Measurements from ENCODE around the gene TCP1.
A peak's percentile ranks its signal among the peaks of the same experiment; 100 is the strongest.
"Not testable (repeated sequence)": the region's sequence is repeated elsewhere in the genome, so short reads cannot be mapped to it uniquely, and the experiment has no call there.

Gene TCP1

DNA sequence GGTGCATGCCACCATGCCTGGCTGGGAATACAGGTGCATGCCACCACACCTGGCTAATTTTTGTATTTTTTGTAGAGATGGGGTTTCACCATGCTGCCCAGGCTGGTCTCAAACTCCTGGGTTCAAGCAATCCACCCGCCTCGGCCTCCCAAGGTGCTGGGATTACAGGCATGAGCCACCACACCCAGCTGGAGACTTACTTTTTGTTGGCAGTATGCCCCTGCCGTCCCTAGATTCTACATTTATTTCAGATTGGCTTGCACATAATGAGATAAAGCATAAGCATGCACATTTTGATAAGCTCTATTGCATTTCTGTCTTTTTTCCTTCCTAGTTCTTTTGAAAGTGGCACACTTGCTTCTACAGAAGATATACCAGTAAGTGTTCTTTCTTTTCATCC is 27.4 kb upstream of the TCP1 start:
- DNase-seq: not testable (repeated sequence)

DNA sequence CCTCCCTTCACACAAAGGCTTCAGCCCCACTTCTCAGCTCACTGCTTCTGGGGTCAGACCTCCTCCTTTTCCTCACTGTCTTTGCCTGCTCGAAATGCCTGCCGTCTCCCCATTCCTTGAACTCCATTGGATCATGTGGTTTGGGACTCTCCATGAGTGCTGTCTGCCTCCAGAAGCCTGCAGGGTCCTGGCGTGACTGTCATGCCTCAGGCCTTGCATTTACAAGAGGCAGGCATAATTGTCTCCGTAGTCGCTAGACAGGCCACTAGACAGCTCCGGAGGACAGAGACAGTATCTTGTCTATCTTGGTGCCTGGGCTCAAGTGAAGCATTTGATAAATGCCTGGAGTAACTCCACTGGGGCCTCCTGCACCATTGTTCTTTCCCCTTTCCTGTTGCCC is 26.0 kb upstream of the TCP1 start:
- DNase-seq: no peak

DNA sequence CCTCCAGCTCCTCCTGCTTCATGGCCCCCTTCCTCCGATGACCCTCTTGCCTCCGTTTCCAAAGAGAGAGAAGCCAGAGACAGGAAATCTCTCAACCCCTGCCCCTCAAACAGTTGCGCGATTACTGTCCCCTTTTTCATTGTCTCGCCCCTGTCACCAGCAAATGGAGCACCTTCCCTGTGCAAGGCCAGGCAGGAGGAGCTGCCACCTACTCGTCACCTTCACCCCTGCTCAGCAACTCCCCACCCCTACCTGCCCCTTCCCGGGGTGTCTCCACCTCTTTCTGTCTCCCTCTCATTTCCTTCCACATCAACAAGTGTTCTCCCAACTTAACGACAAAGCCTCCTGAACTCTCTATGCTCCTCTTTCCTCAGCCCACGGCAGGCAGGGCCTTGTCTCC is 24.4 kb upstream of the TCP1 start:
- no peak for DNase-seq

DNA sequence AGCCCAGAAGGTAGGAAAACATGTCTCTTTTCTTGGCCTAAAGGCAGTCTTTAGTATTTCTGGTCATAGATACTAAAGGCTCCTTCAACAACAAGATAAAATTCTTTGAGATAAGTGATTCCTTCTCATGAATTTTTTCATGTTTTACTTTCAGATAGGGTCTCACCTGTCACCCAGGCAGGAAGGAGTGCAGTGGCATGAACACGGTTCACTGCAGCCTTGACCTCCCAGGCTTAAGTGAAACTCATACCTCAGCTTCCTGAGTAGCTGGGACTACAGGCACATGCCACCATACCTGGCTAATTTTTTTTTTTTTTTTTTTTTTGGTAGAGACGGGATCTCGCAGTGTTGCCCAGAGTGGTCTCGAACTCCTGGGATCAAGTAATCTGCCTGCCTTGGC is 19.7 kb upstream of the TCP1 start:
- DNase-seq: no peak

DNA sequence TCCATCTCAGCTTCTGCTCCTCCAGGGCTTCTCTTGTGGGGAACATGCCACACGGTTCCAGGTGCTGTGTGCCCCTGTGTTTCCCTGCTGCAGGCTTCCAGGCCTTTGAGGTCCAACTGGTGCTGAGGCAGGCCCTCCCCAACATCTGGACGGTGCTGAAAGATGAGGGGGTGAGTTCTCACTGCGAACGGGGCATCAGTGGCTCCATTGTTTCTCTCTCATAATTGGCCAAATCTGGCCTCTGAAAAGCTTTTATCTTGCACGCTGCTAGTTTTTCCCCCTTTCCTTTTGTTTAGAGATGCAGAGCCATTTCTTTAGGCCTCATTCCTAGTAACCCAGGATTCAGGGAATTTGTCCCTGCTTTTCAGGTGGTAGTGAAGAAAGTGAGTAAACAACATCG is 19.2 kb upstream of the TCP1 start:
- no peak for DNase-seq

DNA sequence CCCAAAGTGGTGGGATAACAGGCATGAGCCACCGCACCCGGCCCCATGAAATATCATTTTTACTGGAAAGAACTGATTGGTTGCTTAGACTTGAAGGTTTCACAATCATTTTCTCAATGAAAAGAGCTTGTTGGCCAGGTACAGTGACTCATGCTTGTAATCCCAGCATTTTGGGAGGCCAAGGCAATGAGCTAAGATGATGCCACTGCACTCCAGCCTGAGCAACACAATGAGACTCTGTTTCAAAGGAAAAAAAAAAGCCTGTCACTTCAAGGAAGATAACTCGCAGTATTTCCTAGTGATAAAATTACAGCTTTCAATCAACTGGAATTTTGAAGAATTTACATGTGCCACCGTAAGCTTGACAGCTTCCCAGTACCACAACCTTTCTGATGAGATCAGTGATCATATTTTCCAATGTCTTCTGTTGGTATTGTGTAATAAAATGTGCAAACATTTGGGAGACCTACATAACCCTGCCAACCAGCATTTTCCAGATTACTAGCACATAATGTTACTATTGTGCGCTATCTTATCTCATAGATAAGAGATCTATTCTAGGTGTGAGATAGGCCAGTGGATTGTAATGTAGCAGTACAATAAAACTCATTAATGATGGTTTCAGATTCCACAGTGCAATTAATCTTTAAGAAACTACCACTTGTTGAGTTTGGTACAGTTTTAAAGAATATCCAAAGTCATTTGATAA is 17.9 kb upstream of the TCP1 start:
- DNase-seq: no peak

DNA sequence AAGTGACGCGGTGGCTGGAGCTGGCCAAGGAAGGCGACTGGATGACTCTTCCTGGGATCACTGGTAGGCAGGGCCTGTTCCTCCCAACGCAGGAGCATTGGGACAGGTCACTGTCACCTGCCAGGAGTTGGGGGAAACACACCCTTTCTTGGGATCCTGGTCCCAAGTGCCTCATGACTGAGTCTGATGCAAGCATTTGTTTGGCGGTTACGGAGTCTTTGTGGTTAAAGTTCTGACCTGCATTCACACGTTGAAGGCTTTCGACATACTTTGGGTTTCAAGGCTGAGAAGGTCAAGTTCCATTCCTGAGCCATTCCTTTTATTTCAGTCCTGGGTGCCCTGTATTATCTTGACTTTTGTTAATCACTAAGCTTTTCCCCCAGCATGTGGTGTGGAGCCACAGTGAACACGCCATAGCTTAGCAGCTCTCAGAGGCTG is 16.6 kb upstream of the TCP1 start:
- peak; percentile 75 to 83 for DNase-seq

DNA sequence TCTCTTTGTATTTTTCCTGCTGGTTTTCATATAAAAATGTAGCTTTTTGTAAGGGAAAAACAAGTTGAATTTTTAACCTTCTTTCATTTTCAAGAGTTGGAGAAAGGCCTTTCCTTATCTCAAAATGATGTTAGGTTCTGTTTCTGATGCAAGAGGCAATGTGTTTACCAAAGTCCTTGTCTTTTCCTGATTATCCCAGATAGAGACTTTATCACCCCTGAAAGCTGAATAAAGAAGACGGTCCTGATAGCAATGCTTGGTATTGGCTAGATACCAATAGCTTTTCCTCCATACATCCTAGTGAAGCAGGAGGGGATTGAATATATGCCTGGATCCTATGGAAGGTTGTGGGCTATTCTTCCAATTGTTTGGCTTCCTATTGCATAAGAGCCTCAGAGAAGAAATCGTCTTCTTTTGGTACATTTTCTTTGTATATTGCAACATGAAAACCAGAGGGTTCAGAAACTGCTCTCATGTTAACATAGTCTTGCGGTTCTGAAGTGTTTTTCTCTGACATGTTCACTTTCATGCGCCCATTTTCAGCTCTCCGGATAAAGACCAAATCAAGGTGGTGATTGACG is 16.1 kb upstream of the TCP1 start:
- DNase-seq: peak in 1 of 2 experiments; percentile 25

DNA sequence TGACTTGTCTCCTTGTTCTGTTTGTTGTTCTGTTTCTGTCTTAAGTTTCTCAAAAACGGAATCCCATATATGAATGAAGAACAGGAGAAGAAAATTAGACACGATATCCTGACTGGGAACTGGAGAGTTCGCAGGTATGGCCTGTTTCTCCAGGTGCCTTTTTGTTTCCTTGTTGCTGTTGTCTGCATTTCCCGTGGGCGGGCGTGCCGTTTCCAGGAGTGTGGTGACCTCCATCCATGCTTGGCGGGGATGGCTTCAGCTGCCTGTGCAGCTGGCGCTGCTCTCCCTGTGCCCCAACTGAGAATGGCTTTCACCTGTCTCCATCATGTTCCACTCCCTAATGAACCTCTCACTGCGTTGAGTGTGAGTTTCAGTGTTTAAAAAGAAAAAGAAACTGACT is 15.1 kb upstream of the TCP1 start:
- no peak for DNase-seq

DNA sequence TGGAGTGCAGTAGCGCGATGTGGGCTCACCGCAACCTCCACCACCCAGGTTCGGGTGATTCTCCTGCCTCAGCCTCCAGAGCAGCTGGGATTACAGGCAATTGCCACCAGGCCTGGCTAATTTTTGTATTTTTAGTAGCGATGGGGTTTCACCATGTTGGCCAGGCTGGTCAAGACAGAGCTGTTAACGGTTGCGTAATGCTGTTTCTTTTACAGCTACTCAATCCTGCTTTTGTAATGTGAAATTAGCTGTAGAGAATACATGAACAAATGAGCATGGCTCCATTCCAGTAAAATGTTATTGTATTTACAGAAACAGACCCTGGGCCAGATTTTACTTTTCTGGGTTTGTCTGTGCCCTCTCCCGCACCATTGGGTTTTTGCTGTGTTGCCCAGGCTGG is 12.5 kb upstream of the TCP1 start:
- peak; percentile 85 to 90 for DNase-seq

DNA sequence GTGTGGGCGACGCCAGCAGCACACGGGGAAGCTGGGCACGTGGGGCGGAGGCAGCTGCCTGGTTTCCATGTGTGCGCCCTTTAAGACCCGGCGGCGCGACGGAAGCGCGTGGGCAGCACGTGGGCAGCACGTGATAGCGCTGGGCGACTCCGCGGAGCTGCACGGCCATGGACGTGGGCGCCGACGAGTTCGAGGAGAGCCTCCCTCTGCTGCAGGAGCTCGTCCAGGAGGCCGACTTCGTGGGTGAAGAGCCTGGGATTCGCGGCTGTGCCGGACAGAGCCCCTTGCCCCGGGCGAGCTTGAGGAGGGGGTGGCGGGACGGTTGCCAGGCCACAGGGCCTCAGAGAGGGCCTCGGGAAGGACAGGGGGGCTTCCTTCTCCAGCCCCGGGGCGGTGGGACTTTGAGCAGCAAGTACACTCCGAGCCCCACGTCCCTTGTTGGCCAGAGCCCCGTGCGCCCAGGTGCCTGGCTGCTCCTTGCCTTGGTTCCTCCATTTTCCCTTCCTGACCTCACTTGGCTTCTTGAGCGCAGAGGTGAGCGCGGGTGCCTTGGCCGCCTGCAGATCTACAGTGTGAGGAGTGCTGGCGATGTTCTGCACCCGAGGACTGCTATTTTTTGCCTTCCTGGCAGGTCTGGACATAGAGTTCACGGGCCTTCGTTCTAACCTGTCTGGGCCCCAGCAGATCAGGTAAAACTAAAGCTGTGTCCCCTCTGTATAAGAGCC is 10.9 kb upstream of the TCP1 start, which contains the start of gene PNLDC1:
TSS of gene PNLDC1 (plus strand) at position 136 of the 725 bp plus-strand sequence. CDS start at position 168, 32 bp downstream.
- DNase-seq: no peak

DNA sequence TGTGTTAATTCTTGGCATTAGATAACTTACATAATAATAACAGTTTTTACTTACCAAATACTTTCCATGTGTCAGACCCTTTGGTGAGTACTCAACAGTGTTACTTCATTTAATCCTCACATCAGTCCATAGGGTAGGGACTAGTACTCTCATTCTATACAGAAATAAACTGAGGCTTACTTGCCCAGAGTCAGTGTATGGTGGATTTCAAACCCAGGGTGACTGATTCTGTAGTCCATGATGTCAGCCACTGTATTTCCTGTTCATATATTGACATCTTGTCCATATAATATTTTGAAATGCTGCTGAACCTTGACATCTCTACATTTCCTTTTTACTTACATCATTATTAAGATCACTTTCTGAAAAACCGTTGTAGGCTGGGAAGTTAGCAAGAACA is 8.2 kb upstream of the TCP1 start:
- no peak for DNase-seq

DNA sequence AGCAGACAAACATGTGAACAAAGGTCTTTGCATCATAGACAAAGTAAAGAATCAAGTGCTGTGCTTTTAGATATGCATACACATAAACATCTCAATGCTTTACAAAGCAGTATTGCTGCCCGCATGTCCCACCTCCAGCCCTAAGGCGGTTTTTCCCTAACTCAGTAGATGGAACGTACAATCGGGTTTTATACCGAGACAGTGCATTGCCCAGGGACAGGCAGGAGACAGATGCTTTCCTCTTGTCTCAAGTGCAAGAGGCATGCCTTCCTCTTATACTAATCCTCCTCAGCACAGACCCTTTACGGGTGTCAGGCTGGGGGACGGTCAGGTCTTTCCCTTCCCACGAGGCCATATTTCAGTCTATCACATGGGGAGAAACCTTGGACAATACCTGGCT is 5.6 kb upstream of the TCP1 start:
- DNase-seq: not testable (repeated sequence)

DNA sequence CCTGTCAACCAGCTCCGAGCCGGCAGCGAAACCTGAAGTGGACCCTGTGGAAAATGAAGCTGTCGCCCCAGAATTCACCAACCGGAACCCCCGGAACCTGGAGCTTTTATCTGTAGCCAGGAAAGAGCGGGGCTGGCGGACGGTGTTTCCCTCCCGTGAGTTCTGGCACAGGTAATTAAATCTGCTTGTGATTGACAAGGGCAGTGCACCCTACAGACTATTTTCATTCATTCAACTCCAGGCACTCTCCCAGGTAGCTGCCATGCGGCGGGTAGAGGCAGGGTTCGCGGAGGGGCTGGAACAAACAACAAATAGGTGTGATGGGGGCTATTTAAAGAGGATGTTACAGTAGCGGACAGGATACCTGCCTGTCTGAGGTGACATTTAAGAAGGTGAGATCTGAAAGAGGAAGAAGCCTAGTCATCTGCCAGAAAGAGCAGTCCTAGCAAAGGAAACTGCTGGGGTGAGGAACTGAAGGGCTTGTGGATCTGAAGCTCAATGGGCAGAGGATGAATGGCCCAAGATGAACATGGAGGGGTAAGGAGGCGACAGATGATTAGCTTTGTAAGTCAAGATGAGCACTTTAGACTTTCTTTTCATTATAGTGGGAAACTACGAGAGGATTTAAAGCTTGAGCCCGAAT is 1.7 kb upstream of the TCP1 start:
- peak; percentile 31 to 37 for DNase-seq

DNA sequence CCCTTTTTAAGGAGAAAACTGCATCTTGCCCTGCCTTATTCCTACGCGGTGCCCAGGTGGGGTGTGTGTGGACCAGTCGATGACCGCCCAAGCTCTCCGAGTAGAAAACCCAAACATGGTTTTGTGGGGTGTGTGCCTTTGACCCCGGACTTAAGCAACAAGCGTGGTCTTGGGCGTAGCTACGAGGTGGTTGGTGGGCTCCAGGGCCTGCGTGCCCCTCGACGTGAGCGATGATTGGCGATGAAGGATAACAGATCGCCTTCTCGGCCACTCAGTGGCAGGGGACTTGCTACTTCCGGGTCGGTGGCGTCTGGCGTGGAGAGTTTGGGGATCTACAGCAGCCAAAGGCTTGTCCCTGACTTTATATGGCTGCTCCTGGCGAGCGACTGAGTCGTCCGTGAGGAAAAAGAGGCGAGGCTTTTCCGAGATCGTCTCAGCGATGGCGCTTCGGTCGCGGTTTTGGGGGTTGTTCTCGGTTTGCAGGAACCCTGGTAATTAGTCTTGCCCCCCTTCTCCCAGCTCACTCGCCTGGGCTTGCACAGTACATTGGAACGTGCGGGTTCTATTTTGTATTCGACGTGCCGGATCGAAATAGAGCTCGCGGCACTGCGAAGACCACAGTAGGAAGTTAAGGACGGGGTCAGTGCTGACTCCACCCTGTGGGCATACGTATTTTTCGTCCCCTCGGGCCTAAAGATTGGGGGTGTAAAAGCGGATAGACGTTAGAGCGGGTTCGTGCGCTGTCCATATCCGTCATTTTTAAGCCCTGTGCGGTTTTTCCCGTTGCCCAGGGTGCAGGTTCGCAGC is 950 bp upstream of the TCP1 start, which contains the start of gene MRPL18:
TSS of gene MRPL18 (plus strand) at position 319 of the 807 bp plus-strand sequence. CDS start at position 440, 121 bp downstream.
- DNase-seq: peak; percentile 97 to 99

DNA sequence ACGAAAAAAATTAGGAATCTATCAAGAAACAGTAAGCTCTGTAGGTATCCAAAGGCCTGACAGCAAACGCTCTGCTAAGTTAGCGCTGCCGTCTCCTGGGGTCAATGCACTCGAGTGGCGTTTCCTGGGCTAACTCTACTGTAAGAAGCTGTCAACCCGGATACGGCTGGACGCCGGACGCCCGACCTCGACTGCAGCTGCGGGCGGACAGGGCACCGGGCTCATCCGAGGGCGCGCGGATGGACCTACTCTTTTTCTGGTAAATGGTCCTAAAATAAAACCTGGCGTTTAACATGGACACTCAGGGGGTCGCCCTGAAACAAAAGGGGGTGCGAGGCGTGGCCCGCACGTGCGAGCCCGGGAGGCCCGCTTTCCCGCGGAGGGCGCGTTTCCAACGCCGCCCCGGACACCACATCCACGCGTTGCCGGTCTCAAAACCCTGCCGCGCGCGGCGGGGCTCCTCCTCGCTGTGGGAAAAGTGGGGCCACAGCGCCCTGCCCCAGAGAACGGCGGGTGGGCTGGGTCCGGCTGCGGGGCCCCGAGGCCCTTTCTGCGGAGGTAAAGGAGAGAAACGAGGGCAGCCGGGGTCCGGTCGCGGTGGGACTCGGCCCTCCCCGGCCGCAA is 537 bp downstream of the TCP1 start:
- DNase-seq: peak; percentile 36 to 53

DNA sequence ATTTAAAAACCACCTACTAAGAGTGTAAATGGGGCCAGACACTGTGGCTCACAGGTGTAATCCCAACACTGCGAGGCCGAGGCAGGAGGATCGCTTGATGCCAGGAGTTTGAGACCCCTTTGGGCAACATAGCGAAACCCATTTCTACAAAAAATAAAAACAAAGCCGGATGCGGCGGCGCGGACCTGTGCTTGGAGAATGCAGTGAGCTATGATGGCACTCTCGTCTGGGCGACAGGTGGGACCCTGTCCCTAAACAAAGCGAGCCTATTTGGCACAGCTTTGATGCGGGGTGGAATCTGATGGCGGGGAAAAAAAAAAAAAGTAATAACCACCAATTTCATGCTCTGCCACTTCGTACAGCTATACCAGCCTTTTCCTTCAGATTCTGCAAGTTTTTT is 1.1 kb downstream of the TCP1 start:
- DNase-seq: no peak

DNA sequence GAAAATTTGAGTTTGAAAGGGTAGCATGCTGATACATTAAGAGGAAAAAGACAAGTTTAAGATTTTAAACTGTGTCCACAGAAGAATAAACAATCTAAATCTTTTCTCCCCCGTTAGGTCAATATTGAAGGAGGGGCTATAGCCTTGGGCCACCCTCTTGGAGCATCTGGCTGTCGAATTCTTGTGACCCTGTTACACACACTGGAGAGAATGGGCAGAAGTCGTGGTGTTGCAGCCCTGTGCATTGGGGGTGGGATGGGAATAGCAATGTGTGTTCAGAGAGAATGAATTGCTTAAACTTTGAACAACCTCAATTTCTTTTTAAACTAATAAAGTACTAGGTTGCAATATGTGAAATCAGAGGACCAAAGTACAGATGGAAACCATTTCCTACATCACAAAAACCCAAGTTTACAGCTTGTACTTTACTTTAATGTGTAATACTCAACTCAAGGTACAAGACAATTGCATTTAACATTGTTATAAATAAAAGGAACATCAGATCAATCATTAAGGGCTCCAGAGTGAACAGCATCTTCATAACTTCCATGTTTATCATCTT is 10.8 kb downstream of the TCP1 start:
- DNase-seq: no peak

DNA sequence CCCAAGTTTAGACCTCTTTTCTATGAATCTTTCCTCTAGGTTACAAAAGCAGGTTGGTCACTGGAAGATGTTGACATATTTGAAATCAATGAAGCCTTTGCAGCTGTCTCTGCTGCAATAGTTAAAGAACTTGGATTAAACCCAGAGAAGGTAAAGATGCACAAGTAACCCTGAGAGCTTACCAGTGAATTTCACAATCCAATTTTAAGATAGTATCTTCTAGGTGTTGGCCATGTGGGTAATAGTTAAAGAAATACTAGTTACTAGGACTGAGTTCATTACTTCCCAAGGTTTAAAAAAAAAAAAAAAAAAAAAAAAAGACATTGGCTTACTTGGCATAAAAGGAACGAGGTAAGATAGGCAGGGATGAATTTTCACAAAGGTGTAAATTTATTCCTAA is 11.3 kb downstream of the TCP1 start:
- no peak for DNase-seq

DNA sequence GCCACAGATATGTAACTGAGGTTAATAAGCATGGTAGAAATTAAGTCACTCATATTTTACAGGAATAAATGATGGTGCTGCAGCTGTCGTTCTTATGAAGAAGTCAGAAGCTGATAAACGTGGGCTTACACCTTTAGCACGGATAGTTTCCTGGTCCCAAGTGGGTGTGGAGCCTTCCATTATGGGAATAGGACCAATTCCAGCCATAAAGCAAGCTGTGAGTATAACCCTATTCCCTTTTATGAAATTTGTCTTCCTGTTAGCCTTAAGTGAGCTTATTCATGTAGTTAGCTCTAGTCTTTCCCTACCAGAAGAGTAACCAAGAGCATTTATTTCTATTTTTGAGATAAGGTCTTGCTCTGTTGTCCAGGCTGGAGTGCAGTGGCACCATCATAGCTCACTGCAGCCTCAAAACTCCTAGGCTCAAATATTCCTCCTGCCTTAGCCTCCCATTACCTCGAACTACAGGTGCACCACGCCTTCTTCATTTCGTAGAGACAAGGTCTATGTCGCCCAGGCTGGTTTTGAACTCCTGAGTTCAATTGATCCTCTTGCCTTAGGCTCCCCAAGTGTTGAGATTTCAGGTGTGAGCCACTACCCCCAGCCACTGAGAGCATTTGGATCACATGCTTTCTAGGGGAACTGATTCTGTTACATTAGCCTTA is 12.0 kb downstream of the TCP1 start:
- DNase-seq: no peak

DNA sequence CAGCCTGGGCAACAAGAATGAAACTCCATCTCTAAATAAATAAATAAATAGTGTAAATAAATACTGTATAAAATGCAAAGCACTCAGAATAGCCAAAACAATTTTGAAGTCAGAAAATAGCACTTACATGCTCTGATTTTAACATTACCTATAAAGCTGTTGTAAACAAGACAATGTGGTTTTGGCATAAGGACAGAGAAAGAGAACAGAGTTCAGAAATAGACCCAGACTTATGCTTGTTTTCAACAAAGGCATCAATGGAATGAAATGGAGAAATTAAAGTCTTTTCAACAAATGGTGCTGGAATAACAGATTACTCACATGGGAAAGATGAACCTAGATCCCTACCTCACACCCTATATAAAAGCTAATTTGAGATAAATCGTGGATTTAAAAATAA is 17.2 kb downstream of the TCP1 start:
- no peak for DNase-seq

Data from AML-193 (cell line).